ENCODE data around the gene PRPF31.
"Not testable (repeated sequence)": the region's sequence is repeated elsewhere in the genome, so short reads cannot be mapped to it uniquely, and the experiment has no call there.

The PRPF31 gene

DNA sequence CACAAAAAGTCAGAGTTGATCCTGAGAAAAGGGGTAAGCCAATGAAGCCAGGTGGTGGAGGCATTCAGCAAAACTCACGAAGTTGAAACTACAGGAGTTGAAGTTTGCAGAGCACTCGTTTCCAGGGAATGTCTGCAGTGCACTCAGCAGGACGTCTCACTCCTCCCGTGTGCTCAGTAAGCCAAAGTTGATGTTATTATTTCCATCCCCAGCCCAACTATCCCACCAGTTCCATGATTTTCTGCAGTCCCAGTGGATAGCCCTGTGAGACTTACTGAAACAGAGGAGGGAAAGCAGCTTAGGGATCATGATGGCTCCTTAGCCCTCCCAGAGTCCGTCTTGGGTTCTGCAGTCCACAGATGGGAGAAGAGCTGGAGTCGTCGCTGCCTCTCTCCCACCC lies 34.5 kb upstream of the PRPF31 start, which contains the start of gene TARM1:
Gene TARM1, minus strand, starts transcription at position 334 of the 400 bp plus-strand sequence. Its CDS starts 25 bp downstream, at position 309.
- TF ChIP-seq, protein P1, sequence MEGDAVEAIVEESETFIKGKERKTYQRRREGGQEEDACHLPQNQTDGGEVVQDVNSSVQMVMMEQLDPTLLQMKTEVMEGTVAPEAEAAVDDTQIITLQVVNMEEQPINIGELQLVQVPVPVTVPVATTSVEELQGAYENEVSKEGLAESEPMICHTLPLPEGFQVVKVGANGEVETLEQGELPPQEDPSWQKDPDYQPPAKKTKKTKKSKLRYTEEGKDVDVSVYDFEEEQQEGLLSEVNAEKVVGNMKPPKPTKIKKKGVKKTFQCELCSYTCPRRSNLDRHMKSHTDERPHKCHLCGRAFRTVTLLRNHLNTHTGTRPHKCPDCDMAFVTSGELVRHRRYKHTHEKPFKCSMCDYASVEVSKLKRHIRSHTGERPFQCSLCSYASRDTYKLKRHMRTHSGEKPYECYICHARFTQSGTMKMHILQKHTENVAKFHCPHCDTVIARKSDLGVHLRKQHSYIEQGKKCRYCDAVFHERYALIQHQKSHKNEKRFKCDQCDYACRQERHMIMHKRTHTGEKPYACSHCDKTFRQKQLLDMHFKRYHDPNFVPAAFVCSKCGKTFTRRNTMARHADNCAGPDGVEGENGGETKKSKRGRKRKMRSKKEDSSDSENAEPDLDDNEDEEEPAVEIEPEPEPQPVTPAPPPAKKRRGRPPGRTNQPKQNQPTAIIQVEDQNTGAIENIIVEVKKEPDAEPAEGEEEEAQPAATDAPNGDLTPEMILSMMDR (IDR thresholded peaks at IDR 0.05; ENCODE audit: low read depth, low read length), result no peak
- H3K4me3 ChIP-seq (ENCODE audit: low read depth, low read length), result no peak within 1 kb of the TSS

DNA sequence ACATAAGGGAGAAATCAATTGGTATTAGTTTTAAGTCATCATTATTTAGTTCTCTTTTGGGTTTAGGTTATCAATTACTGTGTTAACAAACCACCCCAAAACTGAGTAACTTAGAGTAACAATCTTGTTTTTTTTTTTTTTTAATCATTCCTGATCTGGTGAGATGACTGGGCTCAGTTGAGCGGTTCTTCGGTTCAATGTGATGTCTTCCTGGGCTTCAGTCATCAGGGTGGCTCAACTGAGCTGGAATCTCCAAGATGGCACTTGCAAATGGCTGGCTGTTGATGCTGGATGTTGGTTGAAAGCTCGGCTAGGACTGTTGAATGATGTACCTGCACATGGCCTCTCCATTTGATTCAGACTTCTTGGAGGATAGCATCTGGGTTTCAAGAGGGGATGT lies 31.1 kb upstream of the PRPF31 start:
- TF ChIP-seq, protein P1 (IDR thresholded peaks at IDR 0.05; ENCODE audit: low read depth, low read length), result no peak
- TF ChIP-seq MYC (IDR thresholded peaks at IDR 0.05; ENCODE audit: low read depth, low read length) (no peak), POLR2A (IDR thresholded peaks at IDR 0.05; ENCODE audit: extremely low read depth, insufficient read length) (no peak)
- TF ChIP-seq, protein P2, sequence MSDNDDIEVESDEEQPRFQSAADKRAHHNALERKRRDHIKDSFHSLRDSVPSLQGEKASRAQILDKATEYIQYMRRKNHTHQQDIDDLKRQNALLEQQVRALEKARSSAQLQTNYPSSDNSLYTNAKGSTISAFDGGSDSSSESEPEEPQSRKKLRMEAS (IDR thresholded peaks at IDR 0.05; ENCODE audit: low read depth, low read length), result no peak
- DNase-seq (ENCODE audit: low read depth), result no peak
- H3K4me3 ChIP-seq (ENCODE audit: low read depth, low read length), result no peak overlapping the region

More for the DNA sequence above, 34.5 kb upstream of the PRPF31 start, which contains the start of gene TARM1:
- DNase-seq (ENCODE audit: low read depth), result no peak

DNA sequence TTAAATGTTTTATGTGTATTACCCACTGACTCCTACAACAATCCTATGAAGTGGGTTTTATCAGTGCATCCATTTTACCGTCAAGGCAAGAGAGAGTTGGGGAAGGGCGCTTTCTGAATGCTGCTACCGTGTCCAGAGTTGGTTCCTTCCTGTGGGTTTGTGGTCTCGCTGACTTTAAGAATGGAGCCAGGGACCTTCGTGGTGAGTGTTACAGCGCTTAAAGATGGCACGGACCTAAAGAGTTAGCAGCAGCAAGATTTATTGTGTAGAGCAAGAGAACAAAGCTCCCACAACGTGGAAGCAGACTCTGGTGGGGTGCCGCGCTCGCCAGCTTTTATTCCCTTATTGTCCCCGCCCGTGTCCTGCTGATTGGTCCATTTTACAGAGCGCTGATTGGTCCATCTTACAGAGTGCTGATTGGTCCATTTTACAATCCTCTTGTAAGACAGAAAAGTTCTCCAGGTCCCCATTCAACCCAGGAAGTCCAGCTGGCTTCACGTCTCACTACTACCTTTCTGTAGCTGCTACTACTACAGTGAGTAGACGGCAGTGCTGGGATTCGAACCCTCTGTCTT lies 21.0 kb upstream of the PRPF31 start:
- no peak overlapping the region for H3K4me3 ChIP-seq (ENCODE audit: low read depth, low read length)
- TF ChIP-seq POLR2A (IDR thresholded peaks at IDR 0.05; ENCODE audit: extremely low read depth, insufficient read length) (no peak), MYC (IDR thresholded peaks at IDR 0.05; ENCODE audit: low read depth, low read length) (no peak)
- TF ChIP-seq, protein P2 (IDR thresholded peaks at IDR 0.05; ENCODE audit: low read depth, low read length), result no peak
- TF ChIP-seq, protein P1 (IDR thresholded peaks at IDR 0.05; ENCODE audit: low read depth, low read length), result no peak
- peak; percentile 47 for DNase-seq (ENCODE audit: low read depth)

DNA sequence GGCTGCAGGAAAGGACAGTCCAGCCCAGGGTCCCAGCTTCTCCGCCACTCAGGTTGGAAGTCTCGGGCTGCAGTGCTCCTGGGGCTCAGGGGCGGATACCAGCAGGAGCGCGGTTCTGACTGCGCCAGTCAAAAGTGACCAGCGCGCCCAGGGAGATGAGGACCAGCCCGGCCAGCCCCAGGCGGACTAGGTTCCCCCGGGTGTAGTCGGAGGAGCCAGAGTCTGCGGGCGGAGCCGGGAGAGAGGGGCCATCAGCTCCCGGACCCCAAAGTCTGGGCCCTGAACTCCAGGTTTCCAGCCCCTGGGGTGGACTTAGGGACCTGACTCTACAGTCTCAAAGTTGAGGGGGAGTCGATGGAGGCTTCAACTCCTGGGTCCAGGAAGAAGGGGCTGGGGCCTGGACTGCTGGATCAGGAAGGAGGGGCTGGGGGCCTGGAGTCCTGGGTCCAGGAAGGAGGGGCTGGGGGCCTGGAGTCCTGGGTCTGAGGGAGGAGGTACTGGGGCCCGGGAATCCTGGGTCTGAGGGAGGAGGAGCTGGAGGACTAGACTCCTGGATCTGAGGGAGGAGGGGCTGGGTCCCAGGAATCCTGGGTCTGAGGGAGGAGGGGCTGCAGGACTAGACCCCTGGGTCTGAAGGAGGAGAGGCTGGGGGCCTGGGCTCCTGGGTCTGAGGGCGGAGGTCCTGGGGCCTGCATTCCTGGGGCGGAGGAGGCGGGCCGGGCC lies 20.3 kb upstream of the PRPF31 start:
- no peak overlapping the region for H3K4me3 ChIP-seq (ENCODE audit: low read depth, low read length)
- TF ChIP-seq, protein P1 (IDR thresholded peaks at IDR 0.05; ENCODE audit: low read depth, low read length), result no peak
- TF ChIP-seq POLR2A (IDR thresholded peaks at IDR 0.05; ENCODE audit: extremely low read depth, insufficient read length), result no peak
- TF ChIP-seq, protein P2 (IDR thresholded peaks at IDR 0.05; ENCODE audit: low read depth, low read length), result no peak
- TF ChIP-seq MYC (IDR thresholded peaks at IDR 0.05; ENCODE audit: low read depth, low read length), result no peak
- DNase-seq (ENCODE audit: low read depth), result no peak

DNA sequence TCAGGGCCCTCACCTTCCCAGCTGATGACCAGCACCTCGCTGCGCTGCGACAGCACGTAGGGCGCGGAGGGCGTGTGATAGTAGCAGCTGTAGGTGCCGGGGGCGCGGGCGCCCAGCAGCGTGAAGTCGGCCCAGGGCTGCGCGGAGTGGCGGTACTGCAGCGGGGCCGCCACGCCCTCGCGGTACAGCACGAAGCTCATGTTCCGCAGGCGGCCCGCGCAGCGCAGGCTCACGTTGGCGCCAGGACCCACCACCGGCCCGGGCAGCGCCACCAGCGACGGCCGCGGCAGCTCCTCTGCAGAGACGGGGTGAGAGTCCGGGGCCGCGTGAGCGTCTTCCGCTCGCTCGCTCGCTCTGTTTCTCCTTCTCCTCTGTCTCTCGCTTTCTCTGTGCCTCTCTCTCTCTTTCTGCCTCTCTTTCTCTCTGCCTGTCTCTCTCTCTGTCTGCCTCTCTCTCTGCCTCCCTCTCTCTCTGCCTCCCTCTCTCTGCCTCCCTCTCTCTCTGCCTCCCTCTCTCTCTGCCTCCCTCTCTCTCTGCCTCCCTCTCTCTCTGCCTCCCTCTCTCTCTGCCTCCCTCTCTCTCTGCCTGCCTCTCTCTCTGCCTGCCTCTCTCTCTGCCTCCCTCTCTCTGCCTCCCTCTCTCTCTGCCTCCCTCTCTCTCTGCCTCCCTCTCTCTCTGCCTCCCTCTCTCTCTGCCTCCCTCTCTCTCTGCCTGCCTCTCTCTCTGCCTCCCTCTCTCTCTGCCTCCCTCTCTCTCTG lies 19.5 kb upstream of the PRPF31 start:
- DNase-seq (ENCODE audit: low read depth), result not testable (repeated sequence)

DNA sequence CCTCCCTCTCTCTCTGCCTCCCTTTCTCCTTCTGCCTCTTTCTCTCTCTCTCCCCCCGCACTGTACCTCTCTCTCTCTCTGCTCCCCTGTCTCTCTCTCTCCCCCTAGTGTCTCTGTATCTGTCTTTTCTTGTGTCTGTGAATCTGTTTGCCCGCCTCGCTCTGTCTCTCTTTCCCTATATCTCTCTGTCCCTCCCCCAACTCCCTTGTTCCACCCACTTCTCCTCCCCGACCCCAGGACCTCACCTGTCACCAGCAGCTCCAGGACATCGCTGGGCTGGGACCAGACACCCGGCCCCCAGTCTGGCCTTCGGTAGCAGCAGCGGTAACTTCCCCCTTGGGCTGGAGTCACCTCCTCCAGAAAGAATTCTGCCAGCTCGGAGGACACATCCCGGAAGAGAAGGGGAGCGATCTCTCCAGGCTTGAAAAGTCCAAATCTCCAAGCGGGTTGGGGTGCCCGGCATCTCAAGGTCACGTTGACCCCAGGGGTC lies 18.9 kb upstream of the PRPF31 start:
- TF ChIP-seq POLR2A (IDR thresholded peaks at IDR 0.05; ENCODE audit: extremely low read depth, insufficient read length), result no peak
- no peak for TF ChIP-seq MYC (IDR thresholded peaks at IDR 0.05; ENCODE audit: low read depth, low read length)
- TF ChIP-seq, protein P2 (IDR thresholded peaks at IDR 0.05; ENCODE audit: low read depth, low read length), result no peak
- TF ChIP-seq, protein P1 (IDR thresholded peaks at IDR 0.05; ENCODE audit: low read depth, low read length), result no peak
- no peak for DNase-seq (ENCODE audit: low read depth)
- no peak overlapping the region for H3K4me3 ChIP-seq (ENCODE audit: low read depth, low read length)

More for the DNA sequence above, 19.5 kb upstream of the PRPF31 start:
- H3K4me3 ChIP-seq (ENCODE audit: low read depth, low read length), result not testable (repeated sequence)

All from NB4 (cell line).